H1 (cell line): ENCODE results near the gene LRRK1. TPM values are rescaled to one million over a fixed set of nuclear protein-coding genes. Genes with fewer than 3 reads are reported as not detected.
A peak's percentile ranks its signal among the peaks of the same experiment; 100 is the strongest.

Experiments used
- CTCF ChIA-PET: fragments of 300-600 bp; sonication (Branson Sonifier 250); formaldehyde crosslinking; loops from one replicate; lab custom pipeline; 2021; ENCODE audit not compliant: partially characterized antibody; lab: Charles Lee
- POLR2A ChIA-PET: fragments of 300-600 bp; sonication (Branson Sonifier 250); formaldehyde crosslinking; loops from one replicate; lab custom pipeline; 2021; ENCODE audit warnings: inconsistent platforms; ENCODE audit not compliant: partially characterized antibody; lab: Charles Lee
- DNase-seq, 2 experiments: peaks; one replicate each; pipeline versions ENCODE4 v3.0.0 to v3.0.0-alpha.2; 2010 to 2022; ENCODE audit warnings: low spot score in 2 of 2, low read depth in 1 of 2, mixed read lengths in 1 of 2
- FAIRE-seq: peaks from 2 replicates; lab custom pipeline; 2011; peaks lifted over from hg19 to GRCh38; lab: Jason Lieb, UNC
- H2AFZ ChIP-seq: 2 replicates; pipeline ENCODE4 v1.8.1; 2012; ENCODE audit warnings: low read length, inconsistent platforms
- H2AK5ac ChIP-seq: 2 replicates; pipeline ENCODE4 v1.6.1; 2013; ENCODE audit warnings: low read depth, low read length
- H2BK120ac ChIP-seq: replicated peaks from 2 replicates; pipeline ENCODE3; 2013; ENCODE audit warnings: low read depth, low read length, inconsistent platforms
- H2BK12ac ChIP-seq: 2 replicates; pipeline ENCODE4 v1.6.1; 2013; ENCODE audit warnings: low read depth, low read length
- H2BK15ac ChIP-seq: 2 replicates; pipeline ENCODE4 v1.6.1; 2013; ENCODE audit warnings: low read length
- H2BK20ac ChIP-seq: 2 replicates; pipeline ENCODE4 v1.6.1; 2013; ENCODE audit warnings: low read length
- H2BK5ac ChIP-seq: 2 replicates; pipeline ENCODE4 v1.6.1; 2013; ENCODE audit warnings: low read depth, low read length
- H3K14ac ChIP-seq: 2 replicates; pipeline ENCODE4 v1.6.1; 2013; ENCODE audit warnings: inconsistent platforms; ENCODE audit not compliant: insufficient read length
- H3K18ac ChIP-seq: 2 replicates; pipeline ENCODE4 v1.6.1; 2013; ENCODE audit warnings: low read length; ENCODE audit errors: extremely low read depth
- H3K23ac ChIP-seq: 2 replicates; pipeline ENCODE4 v1.6.1; 2013; ENCODE audit warnings: inconsistent platforms; ENCODE audit not compliant: insufficient read length
- H3K23me2 ChIP-seq: 2 replicates; pipeline ENCODE4 v1.6.1; 2013; ENCODE audit warnings: low read depth, low read length
- H3K27ac ChIP-seq: 2 replicates; pipeline ENCODE4 v1.6.1; 2011; ENCODE audit warnings: low read depth, low read length, inconsistent platforms
- H3K27me3 ChIP-seq, 4 experiments: replicated peaks in 1 of 4; 1 replicate in 1 of 4; 2 replicates in 3 of 4; pipeline versions ENCODE4 v1.6.1 to v1.8.1; 2011 to 2013; ENCODE audit warnings: low read length in 3 of 4, mild to moderate bottlenecking in 3 of 4, inconsistent platforms in 2 of 4, mixed read lengths in 2 of 4, moderate library complexity in 1 of 4; ENCODE audit not compliant: control insufficient read depth in 3 of 4, insufficient read depth in 3 of 4; ENCODE audit errors: extremely low read depth in 1 of 4
- H3K36me3 ChIP-seq, 4 experiments: 2 replicates each; pipeline versions ENCODE4 v1.6.1 to v1.8.1; 2011 to 2013; ENCODE audit warnings: mild to moderate bottlenecking in 4 of 4, low read length in 3 of 4, moderate library complexity in 2 of 4, control low read depth in 1 of 4, inconsistent platforms in 1 of 4; ENCODE audit not compliant: insufficient read depth in 4 of 4, control insufficient read depth in 2 of 4
- H3K4ac ChIP-seq: replicated peaks from 2 replicates; pipeline ENCODE3; 2013; ENCODE audit warnings: low read length, low read depth, mixed read lengths, inconsistent platforms; ENCODE audit not compliant: insufficient read length
- H3K4me1 ChIP-seq, 4 experiments: replicated peaks in 1 of 4; 1 replicate in 1 of 4; 2 replicates in 3 of 4; pipeline versions ENCODE4 v1.6.1 to v1.8.1; 2011 to 2013; ENCODE audit warnings: low read length in 3 of 4, inconsistent platforms in 2 of 4, mixed read lengths in 1 of 4; ENCODE audit not compliant: insufficient read depth in 4 of 4, control insufficient read depth in 3 of 4
- H3K4me2 ChIP-seq, 2 experiments: 2 replicates each; pipeline versions ENCODE4 v1.6.1 to v1.8.1; 2011 to 2013; ENCODE audit warnings: low read depth in 2 of 2, low read length in 2 of 2, control low read depth in 1 of 2, inconsistent platforms in 1 of 2, mild to moderate bottlenecking in 1 of 2; ENCODE audit not compliant: insufficient read depth in 1 of 2
- H3K4me3 ChIP-seq, 4 experiments: fragments of 200-600, 300-600 bp in 1 of 4; sonication (generic), shearing (Covaris generic), sonication (Bioruptor Twin) in 1 of 4; 2 replicates each; pipeline versions ENCODE4 v1.5.1 to v1.8.1; 2011 to 2016; ENCODE audit warnings: low read length in 4 of 4, low read depth in 3 of 4, control low read depth in 2 of 4, inconsistent platforms in 2 of 4, mild to moderate bottlenecking in 2 of 4, mixed read lengths in 1 of 4, moderate library complexity in 1 of 4; ENCODE audit not compliant: insufficient read depth in 2 of 4; ENCODE audit errors: extremely low read depth in 1 of 4
- H3K56ac ChIP-seq: replicated peaks from 2 replicates; pipeline ENCODE3; 2013; ENCODE audit warnings: low read depth, mild to moderate bottlenecking, mixed read lengths, low read length, inconsistent platforms; ENCODE audit not compliant: insufficient read length
- H3K79me1 ChIP-seq: 2 replicates; pipeline ENCODE4 v1.6.1; 2013; ENCODE audit warnings: low read depth, low read length, control low read depth
- H3K79me2 ChIP-seq, 2 experiments: 2 replicates each; pipeline versions ENCODE4 v1.6.1 to v1.8.1; 2012 to 2013; ENCODE audit warnings: low read length in 2 of 2, mild to moderate bottlenecking in 2 of 2, inconsistent platforms in 1 of 2; ENCODE audit not compliant: insufficient read depth in 2 of 2, control insufficient read depth in 1 of 2
- H3K9ac ChIP-seq, 4 experiments: replicated peaks in 1 of 4; 1 replicate in 1 of 4; 2 replicates in 3 of 4; pipeline versions ENCODE4 v1.6.1 to v1.8.1; 2011 to 2013; ENCODE audit warnings: low read depth in 3 of 4, low read length in 3 of 4, control low read depth in 2 of 4, mild to moderate bottlenecking in 2 of 4, moderate library complexity in 2 of 4, inconsistent platforms in 1 of 4; ENCODE audit errors: extremely low read depth in 1 of 4
- H3K9me3 ChIP-seq, 2 experiments: 2 replicates each; pipeline versions ENCODE4 v1.6.1 to v1.8.1; 2012 to 2013; ENCODE audit warnings: mild to moderate bottlenecking in 2 of 2, moderate library complexity in 2 of 2, control low read depth in 1 of 2, inconsistent platforms in 1 of 2, low read depth in 1 of 2, low read length in 1 of 2, mixed read lengths in 1 of 2; ENCODE audit not compliant: insufficient read depth in 2 of 2
- H4K20me1 ChIP-seq, 2 experiments: replicated peaks in 1 of 2; 2 replicates each; pipeline versions ENCODE3 to v1.8.1; 2011 to 2013; ENCODE audit warnings: inconsistent platforms in 2 of 2, low read length in 2 of 2, mild to moderate bottlenecking in 1 of 2; ENCODE audit not compliant: insufficient read depth in 2 of 2, control insufficient read depth in 1 of 2
- H4K5ac ChIP-seq: 2 replicates; pipeline ENCODE4 v1.6.1; 2013; ENCODE audit warnings: low read length, low read depth, mixed read lengths, inconsistent platforms; ENCODE audit not compliant: insufficient read length
- H4K8ac ChIP-seq: 2 replicates; pipeline ENCODE4 v1.8.0; 2013; ENCODE audit warnings: mild to moderate bottlenecking, moderate library complexity, low read length, inconsistent platforms; ENCODE audit not compliant: insufficient read depth; ENCODE audit errors: extremely low read depth
- H4K91ac ChIP-seq: replicated peaks from 2 replicates; pipeline ENCODE3; 2013; ENCODE audit warnings: low read length, mixed read lengths, inconsistent platforms; ENCODE audit not compliant: insufficient read length
- BRCA1 ChIP-seq: IDR thresholded peaks from 2 replicates; pipeline ENCODE4 v1.6.1; 2012; ENCODE audit warnings: low read depth, low read length, improper control_type of control experiment
- FOSL1 ChIP-seq: IDR thresholded peaks from 2 replicates; pipeline ENCODE4 v1.6.1; 2011; ENCODE audit warnings: mild to moderate bottlenecking, low read depth, low read length, moderate library complexity; ENCODE audit not compliant: insufficient read depth
- JUN ChIP-seq: IDR thresholded peaks from 2 replicates; pipeline ENCODE4 v1.6.1; 2011; ENCODE audit warnings: low read depth, mild to moderate bottlenecking, improper control_type of control experiment, low read length
- KDM1A ChIP-seq: fragments of 200-600, 300-600 bp; sonication (generic); IDR thresholded peaks from 2 replicates; pipeline ENCODE4 v1.7.1; 2016; ENCODE audit warnings: mild to moderate bottlenecking, low read length, borderline replicate concordance
- SIN3A ChIP-seq, 2 experiments: IDR thresholded peaks in 1 of 2; conservative IDR thresholded peaks in 1 of 2; 2 replicates each; pipeline ENCODE4 v1.6.1; 2011 to 2012; ENCODE audit warnings: low read length in 2 of 2, improper control_type of control experiment in 1 of 2, low read depth in 1 of 2, mild to moderate bottlenecking in 1 of 2
- SIRT6 ChIP-seq: IDR thresholded peaks from one replicate; pipeline ENCODE4 v1.7.1; 2012; ENCODE audit warnings: low read length, inconsistent platforms
- SP1 ChIP-seq: IDR thresholded peaks from 2 replicates; pipeline ENCODE4 v1.6.1; 2011; ENCODE audit warnings: low read depth, low read length
- WGBS, 2 experiments: shearing (Covaris generic) in 1 of 2; methylation state at CpG; one replicate each; pipeline versions ENCODE4 v1.1.6 to v1.1.7; 2013 to 2015; ENCODE audit warnings: low lambda C conversion rate in 2 of 2, mixed read lengths in 2 of 2, inconsistent platforms in 1 of 2, low coverage in 1 of 2, missing lambda C conversion rate in 1 of 2; ENCODE audit not compliant: insufficient replicate concordance in 2 of 2, insufficient coverage in 1 of 2, insufficient read length in 1 of 2; ENCODE audit errors: extremely low coverage in 1 of 2, missing lambda C conversion rate in 1 of 2; 5-methylcytosine and 5-hydroxymethylcytosine counted together
- polyA plus RNA-seq, 7 experiments: library from polyadenylated mRNA; depleted of rRNA in 3 of 7; stranded (reverse) in 5 of 7; unstranded in 2 of 7; fragments of >200 nt in 5 of 7; fragments of 200-250 nt in 2 of 7; gene quantifications; 1 replicate in 5 of 7; 2 replicates in 1 of 7; 4 replicates in 1 of 7; pipeline versions ENCODE4 v1.2.1 to v1.2.3, GENCODE V29; 2011 to 2013; ENCODE audit warnings: missing spikeins in 2 of 7, mixed read lengths in 2 of 7
- total RNA-seq: library from RNA; stranded (reverse); fragmentation: NEBNext Ultra II Directional; extraction: Animal tissue kit (Norgen Biotek cat#: 25700); gene quantifications from 2 replicates; pipeline ENCODE4 v1.2.1, GENCODE V29; 2021
- TF ChIP-seq, protein P1 (sequence below): IDR thresholded peaks from 2 replicates; pipeline ENCODE4 v1.6.1; 2012; ENCODE audit warnings: inconsistent platforms

LRRK1 gene
- total and polyA plus RNA-seq, 2 of the 8 experiments (the other 6 are each of a cell fraction or from before 2014, with no cell fraction given) = 1.2 to 3.6 TPM

DNA sequence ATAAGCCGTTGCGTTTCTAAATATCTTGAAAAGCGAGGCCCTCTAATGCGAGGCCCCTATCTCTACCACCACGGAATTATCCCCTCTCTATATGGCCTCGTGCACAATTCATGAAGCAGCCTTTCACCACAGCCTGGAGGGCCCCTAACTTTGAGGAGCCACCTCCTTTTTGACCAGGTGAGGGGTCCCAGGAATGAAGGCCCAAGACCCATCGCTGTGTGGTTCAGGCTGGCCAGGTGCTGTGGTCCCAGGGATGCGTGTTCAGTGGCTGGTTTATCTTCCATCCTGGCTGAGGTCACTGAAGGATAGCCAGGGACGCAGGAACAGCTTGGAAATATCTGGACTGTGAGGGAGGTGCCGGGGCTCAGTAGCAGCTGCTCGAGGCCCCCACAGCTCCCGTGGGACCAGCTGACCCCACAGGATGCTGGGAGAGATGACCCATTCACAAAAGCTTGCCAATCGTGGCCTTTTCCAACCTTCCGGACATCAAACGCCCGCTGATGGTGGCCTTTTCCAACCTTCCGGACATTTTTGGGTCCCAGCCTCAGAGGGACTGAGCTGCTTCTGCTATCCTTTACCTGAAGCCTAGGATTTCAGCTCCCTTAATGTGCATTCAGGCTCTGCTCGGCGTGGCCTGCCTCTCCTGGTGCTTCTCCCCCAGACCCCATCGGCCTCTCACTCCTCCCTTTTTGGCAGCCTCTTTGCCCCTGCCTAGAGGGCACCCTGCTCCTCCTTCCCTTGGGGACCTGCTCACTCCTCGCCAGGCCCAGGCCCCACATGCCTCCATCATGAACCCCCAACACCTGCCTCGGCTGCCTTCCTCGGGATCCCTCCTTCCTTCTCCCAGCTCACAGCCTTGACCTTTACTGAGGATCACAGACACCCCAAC, 191.8 kb downstream of the LRRK1 start:
- Histone ChIP-seq H3K9me3 (no peaks in the 10 kb centered on the region), H2BK15ac (0 out of 2 replicates have a peak overlapping the region, but pooled peaks have one; percentile 46), H3K23ac (no peak overlapping the region), H2BK20ac (0 out of 2 replicates have a peak overlapping the region, but pooled peaks have one; percentile 80), H2BK120ac (no peak overlapping the region), H3K79me2 (no peaks in the 10 kb centered on the region), H3K79me1 (no peaks in the 10 kb centered on the region), H4K20me1 (no peaks in the 10 kb centered on the region), H4K5ac (no peak overlapping the region), H3K14ac (no peak overlapping the region), H2BK12ac (peak overlapping the region; percentile 75; the same call in 1 of the 2 replicates), H3K27ac (no peak overlapping the region), H4K8ac (no peak overlapping the region; the same call in 1 of the 2 replicates), H3K23me2 (no peaks in the 10 kb centered on the region), H4K91ac (no peak overlapping the region), H3K9ac (no peak overlapping the region), H2BK5ac (0 out of 2 replicates have a peak overlapping the region, but pooled peaks have one; percentile 5), H3K27me3 (no peaks in the 10 kb centered on the region), H3K56ac (no peak overlapping the region), H3K4me3 (no peak overlapping the region), H3K4ac (no peak overlapping the region), H3K36me3 (no peaks in the 10 kb centered on the region), H3K18ac (no peak overlapping the region), H2AFZ (no peak overlapping the region), H3K4me2 (no peak overlapping the region), H2AK5ac (peak overlapping the region; percentile 39; the same call in 1 of the 2 replicates), H3K4me1 (no peaks in the 10 kb centered on the region; a peak in 2 of 7 replicates)
- POLR2A ChIA-PET = interaction anchor here (0.9 to 1.3 kb wide), 2 partner anchors 11 to 41 kb away, joined by 3 to 4 read pairs; no protein-coding TSS in a partner anchor
- no peak for FAIRE-seq
- no peak for DNase-seq
- CTCF ChIA-PET = interaction anchor here (0.7 to 1.9 kb wide), 13 partner anchors 9 to 157 kb away, joined by 3 to 7 read pairs (median 4); no protein-coding TSS in a partner anchor
- 88% methylated on average over 22 of the region's 23 CpGs; no CpG with 5 or more reads in 1 of the 2 experiments for WGBS, 2 experiments
- TF ChIP-seq FOSL1 (no peak), SP1 (no peak), KDM1A (no peak), JUN (no peak), BRCA1 (no peak), SIN3A (conservative IDR thresholded peaks at IDR 0.05 in 1 of 2, IDR thresholded peaks at IDR 0.05 in 1 of 2; ENCODE audit: low read depth in 1 of 2, low read length in 2 of 2) (no peak), SIRT6 (no peak)
- TF ChIP-seq, protein P1, sequence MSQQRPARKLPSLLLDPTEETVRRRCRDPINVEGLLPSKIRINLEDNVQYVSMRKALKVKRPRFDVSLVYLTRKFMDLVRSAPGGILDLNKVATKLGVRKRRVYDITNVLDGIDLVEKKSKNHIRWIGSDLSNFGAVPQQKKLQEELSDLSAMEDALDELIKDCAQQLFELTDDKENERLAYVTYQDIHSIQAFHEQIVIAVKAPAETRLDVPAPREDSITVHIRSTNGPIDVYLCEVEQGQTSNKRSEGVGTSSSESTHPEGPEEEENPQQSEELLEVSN = no peak
